A549 (cell line): ENCODE data around the gene AKTIP. TPM values are rescaled to one million over a fixed set of nuclear protein-coding genes. Genes with fewer than 3 reads are reported as not detected.

ENCODE experiments used
- ATAC-seq, 2 experiments: fragments of 200-7000 bp in 1 of 2; fragments of >200 bp in 1 of 2; cut with Nextera tagmentation in 1 of 2; cut with Tn5 transposase in 1 of 2; 3 replicates each; pipeline versions ENCODE4 v1.8.0 to v1.9.1; 2018 to 2020; ENCODE audit warnings: mild to moderate bottlenecking in 1 of 2, moderate library complexity in 1 of 2
- CTCF ChIA-PET: fragments of 300-600 bp; sonication (Branson Sonifier 250); formaldehyde crosslinking; extraction: SDS; loops from one replicate; lab custom pipeline; 2021; ENCODE audit warnings: antibody characterized with exemption, inconsistent platforms; lab: Yijun Ruan, JAX
- POLR2A ChIA-PET: fragments of 350-600 bp; formaldehyde crosslinking; extraction: SDS; loops from one replicate; lab custom pipeline; 2021; ENCODE audit warnings: antibody characterized with exemption, inconsistent platforms; lab: Yijun Ruan, JAX
- DNase-seq, 2 experiments: peaks; one replicate each; pipeline versions ENCODE4 v3.0.0 to v3.0.0-alpha.2; 2011 to 2016; ENCODE audit warnings: low read depth in 1 of 2, low spot score in 1 of 2
- FAIRE-seq: peaks from 2 replicates; lab custom pipeline; 2011; peaks lifted over from hg19 to GRCh38; lab: Jason Lieb, UNC
- H3K27ac ChIP-seq, 2 experiments: fragments of >200 bp; sonication (Bioruptor Twin); formaldehyde crosslinking; 3 replicates each; pipeline ENCODE4 v1.5.1; 2016 to 2017
- H3K4me1 ChIP-seq: fragments of >200 bp; sonication (Bioruptor Twin); formaldehyde crosslinking; 3 replicates; pipeline ENCODE4 v1.6.1; 2016
- H3K4me2 ChIP-seq: fragments of >200 bp; sonication (Bioruptor Twin); formaldehyde crosslinking; 3 replicates; pipeline ENCODE4 v1.6.1; 2016
- H3K4me3 ChIP-seq: fragments of >200 bp; sonication (Bioruptor Twin); formaldehyde crosslinking; 3 replicates; pipeline ENCODE4 v1.5.1; 2016
- H3K9me3 ChIP-seq: fragments of >200 bp; sonication (Bioruptor Twin); formaldehyde crosslinking; 3 replicates; pipeline ENCODE4 v1.6.1; 2016
- CBX8 ChIP-seq: fragments of 200-600 bp; sonication (generic); IDR thresholded peaks from 2 replicates; pipeline ENCODE4 v1.6.1; 2016
- ESRRA ChIP-seq: fragments of 150-350 bp; IDR thresholded peaks from 2 replicates; pipeline ENCODE4 v1.6.1; 2014; ENCODE audit warnings: mild to moderate bottlenecking, low read length, borderline replicate concordance
- GATA3 ChIP-seq: IDR thresholded peaks from 2 replicates; pipeline ENCODE4 v1.6.1; 2012; ENCODE audit warnings: borderline replicate concordance
- HDAC2 ChIP-seq: fragments of 200-600 bp; sonication (generic); IDR thresholded peaks from 2 replicates; pipeline ENCODE4 v1.6.1; 2016
- HOXB13 ChIP-seq: fragments of 250-450 bp; sonication (Bioruptor Pico); IDR thresholded peaks from 2 replicates; pipeline ENCODE4 v1.5.0; 2020; ENCODE audit warnings: low read depth, mild to moderate bottlenecking, moderate library complexity
- HOXB5 ChIP-seq: fragments of 250-450 bp; sonication (Bioruptor Pico); IDR thresholded peaks from 2 replicates; pipeline ENCODE4 v1.5.0; 2020; ENCODE audit warnings: mild to moderate bottlenecking, moderate library complexity
- JUN ChIP-seq, 2 experiments: fragments of >200 bp; sonication (Bioruptor Twin); formaldehyde crosslinking; IDR thresholded peaks; 2 replicates in 1 of 2; 3 replicates in 1 of 2; pipeline ENCODE4 v1.6.1; 2016 to 2017
- JUNB ChIP-seq: fragments of >200 bp; sonication (Bioruptor Twin); formaldehyde crosslinking; IDR thresholded peaks from 2 replicates; pipeline ENCODE4 v1.6.1; 2016
- KDM1A ChIP-seq: fragments of 200-600 bp; sonication (generic); IDR thresholded peaks from 2 replicates; pipeline ENCODE4 v1.6.1; 2016; ENCODE audit warnings: low read depth, mild to moderate bottlenecking
- MAFK ChIP-seq: fragments of 450-650 bp; IDR thresholded peaks from 2 replicates; pipeline ENCODE4 v1.6.1; 2014; ENCODE audit not compliant: partially characterized antibody
- MAZ ChIP-seq: fragments of 150-350 bp; IDR thresholded peaks from 2 replicates; pipeline ENCODE4 v1.6.1; 2014; ENCODE audit warnings: antibody characterized with exemption, low read depth, low read length, borderline replicate concordance
- MYC ChIP-seq: IDR thresholded peaks from 2 replicates; pipeline ENCODE4 v1.6.1; 2012; ENCODE audit warnings: mild to moderate bottlenecking, inconsistent platforms, low read length, improper control_type of control experiment, borderline replicate concordance
- NFE2L2 ChIP-seq: fragments of 150-350 bp; conservative IDR thresholded peaks from 2 replicates; pipeline ENCODE4 v1.6.1; 2014; ENCODE audit warnings: low read length
- NR3C1 ChIP-seq: fragments of >200 bp; sonication (Bioruptor Twin); formaldehyde crosslinking; IDR thresholded peaks from 3 replicates; pipeline ENCODE4 v1.6.1; 2017
- PHF8 ChIP-seq: fragments of 200-600 bp; sonication (generic); IDR thresholded peaks from 2 replicates; pipeline ENCODE4 v1.6.1; 2016; ENCODE audit warnings: low read depth, mild to moderate bottlenecking, antibody characterized with exemption, moderate library complexity, borderline replicate concordance
- ZFP36 ChIP-seq: fragments of 450-650 bp; IDR thresholded peaks from 2 replicates; pipeline ENCODE4 v1.6.1; 2014; ENCODE audit warnings: borderline replicate concordance; ENCODE audit not compliant: partially characterized antibody
- ZNF302 ChIP-seq: fragments of 250-450 bp; sonication (Bioruptor Pico); IDR thresholded peaks from 2 replicates; pipeline ENCODE4 v1.9.0; 2021; ENCODE audit warnings: inconsistent platforms, mild to moderate bottlenecking, moderate library complexity
- ZSCAN20 ChIP-seq: fragments of 250-450 bp; sonication (Bioruptor Pico); IDR thresholded peaks from 2 replicates; pipeline ENCODE4 v1.8.0; 2022; ENCODE audit warnings: mild to moderate bottlenecking, moderate library complexity
- WGBS: methylation state at CpG from one replicate; pipeline ENCODE4 v1.1.6; 2017; ENCODE audit errors: missing lambda C conversion rate; 5-methylcytosine and 5-hydroxymethylcytosine counted together
- polyA plus RNA-seq, 4 experiments: library from polyadenylated mRNA; depleted of rRNA in 3 of 4; stranded (reverse); fragments of >200 nt; fragmentation: RNase III in 1 of 4; extraction: RNeasy Plus Mini Kit Qiagen cat#74134 plus additional on column Dnase treatment in 1 of 4; gene quantifications; 2 replicates in 3 of 4; 3 replicates in 1 of 4; pipeline ENCODE4 v1.2.3, GENCODE V29; 2011 to 2017
- small RNA-seq, 6 experiments: library from RNA; depleted of rRNA; stranded (forward); fragments of <200 nt; gene quantifications; one replicate each; pipeline ENCODE3, GENCODE V24; 2012
- TF ChIP-seq, protein P1 (sequence below): fragments of >200 bp; sonication (Bioruptor Twin); formaldehyde crosslinking; IDR thresholded peaks from 2 replicates; pipeline ENCODE4 v1.6.1; 2016
- TF ChIP-seq, protein P2 (sequence below): fragments of 250-450 bp; sonication (Bioruptor Pico); IDR thresholded peaks from 2 replicates; pipeline ENCODE4 v1.5.0; 2020; ENCODE audit warnings: low read depth, mild to moderate bottlenecking, moderate library complexity
- TF ChIP-seq, protein P3 (sequence below): fragments of >200 bp; sonication (Bioruptor Twin); formaldehyde crosslinking; IDR thresholded peaks from 3 replicates; pipeline ENCODE4 v1.6.1; 2016

AKTIP gene
- polyA plus RNA-seq, 2 of the 4 experiments (the other 2 are of a cell fraction): 21.0 to 48.4 TPM

DNA sequence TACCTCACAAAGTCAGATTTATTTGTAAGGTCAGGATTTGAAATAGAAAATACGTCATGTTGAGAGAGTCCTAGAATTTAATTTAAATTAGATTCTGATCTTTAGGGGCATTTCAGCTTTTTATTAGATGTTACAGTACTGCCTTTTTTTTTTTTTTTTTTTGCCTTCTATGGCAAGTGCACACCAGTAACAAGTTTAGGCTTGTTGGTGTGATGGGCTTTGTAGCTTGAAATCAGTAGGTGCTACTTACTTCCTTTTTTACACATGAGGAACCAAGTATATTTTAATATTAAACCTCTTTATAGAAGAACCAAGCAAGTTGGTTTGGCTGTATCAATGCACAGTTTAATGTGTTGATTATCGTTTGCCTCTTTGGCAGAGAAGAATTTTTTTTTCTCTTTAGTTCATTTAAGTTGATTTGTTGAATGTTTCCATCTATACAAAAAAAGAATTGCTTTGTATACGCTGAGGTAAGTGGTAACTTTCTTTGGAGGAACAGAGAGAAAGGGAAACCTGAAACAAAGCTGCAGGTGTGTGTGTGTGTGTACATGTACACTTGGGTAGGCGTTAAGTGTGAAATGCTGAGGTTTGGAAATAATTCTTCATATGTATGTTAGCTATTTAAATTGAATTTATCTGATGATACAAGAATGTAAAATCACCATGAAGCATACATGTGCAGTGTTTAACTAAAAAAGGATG is 53.0 kb downstream of the AKTIP start (continued):
- TF ChIP-seq, protein P1, sequence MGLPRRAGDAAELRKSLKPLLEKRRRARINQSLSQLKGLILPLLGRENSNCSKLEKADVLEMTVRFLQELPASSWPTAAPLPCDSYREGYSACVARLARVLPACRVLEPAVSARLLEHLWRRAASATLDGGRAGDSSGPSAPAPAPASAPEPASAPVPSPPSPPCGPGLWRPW: no peak
- TF ChIP-seq, all 56 proteins: peak for 0

DNA sequence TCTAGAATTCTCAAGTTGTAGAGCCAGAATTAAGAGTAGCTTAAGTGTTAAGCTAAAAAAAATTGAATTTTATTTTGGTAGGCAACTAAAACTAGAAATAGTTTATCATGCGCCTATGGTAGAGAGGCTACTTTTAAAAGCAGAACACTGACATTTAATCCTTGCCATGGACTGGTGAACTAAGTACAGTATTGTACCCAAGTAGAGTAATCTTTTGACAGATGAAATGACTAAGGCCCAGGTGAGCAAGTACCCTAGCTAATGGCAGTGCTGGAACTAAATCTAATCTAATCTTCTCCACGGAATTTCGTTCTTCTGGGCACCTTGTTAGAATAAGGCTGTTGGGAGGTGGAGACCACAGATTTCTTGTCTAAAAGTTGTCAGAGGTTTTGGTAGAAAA is 56.9 kb downstream of the AKTIP start:
- Histone ChIP-seq H3K4me3 (no peak overlapping the region), H3K27ac (no peak overlapping the region), H3K9me3 (no peaks in the 10 kb centered on the region), H3K4me2 (no peak overlapping the region), H3K4me1 (no peaks in the 10 kb centered on the region)
- no peak for ATAC-seq
- ChIA-PET CTCF (no interaction called here), POLR2A (interaction anchor here (1.2 to 1.4 kb wide), 2 partner anchors 10 to 58 kb away, joined by 3 read pairs; partner anchors contain the start of gene AKTIP)
- FAIRE-seq: no peak
- TF ChIP-seq NR3C1 (no peak), ZNF302 (CRISPR knock-in tag) (no peak), GATA3 (no peak), ZFP36 (no peak), JUNB (no peak)
- TF ChIP-seq, protein P2, sequence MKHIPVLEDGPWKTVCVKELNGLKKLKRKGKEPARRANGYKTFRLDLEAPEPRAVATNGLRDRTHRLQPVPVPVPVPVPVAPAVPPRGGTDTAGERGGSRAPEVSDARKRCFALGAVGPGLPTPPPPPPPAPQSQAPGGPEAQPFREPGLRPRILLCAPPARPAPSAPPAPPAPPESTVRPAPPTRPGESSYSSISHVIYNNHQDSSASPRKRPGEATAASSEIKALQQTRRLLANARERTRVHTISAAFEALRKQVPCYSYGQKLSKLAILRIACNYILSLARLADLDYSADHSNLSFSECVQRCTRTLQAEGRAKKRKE (CRISPR knock-in tag): no peak
- DNase-seq: no peak
- WGBS: 65% methylated on average over 3 of the region's 3 CpGs

DNA sequence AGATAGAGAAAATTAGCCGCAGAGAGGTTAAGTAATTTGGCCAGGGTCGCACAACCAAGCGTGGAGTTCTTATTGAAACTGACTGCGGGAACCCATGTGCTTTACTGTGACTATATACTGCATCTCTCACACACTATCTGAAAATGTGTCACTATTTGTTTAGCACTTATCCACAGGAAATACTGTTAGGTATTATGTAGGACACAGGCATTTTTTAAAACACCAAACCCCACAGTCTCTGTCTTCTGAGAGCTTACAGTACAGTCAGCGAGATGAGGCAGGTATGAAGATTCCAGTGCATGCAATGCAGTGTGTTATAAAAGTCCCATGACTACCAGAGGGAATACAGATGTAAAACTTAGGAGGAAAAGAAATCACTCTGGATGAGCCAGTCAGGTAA is 57.5 kb downstream of the AKTIP start:
- CTCF ChIA-PET: interaction anchor here (1.5 kb wide), 1 partner anchor 53 kb away, joined by 4 read pairs; no protein-coding TSS in a partner anchor
- no peaks in the 10 kb centered on the region for H3K4me1 ChIP-seq
- no peak for FAIRE-seq
- 93% methylated on average over 5 of the region's 5 CpGs for WGBS
- no peak for ATAC-seq
- no peak for TF ChIP-seq NFE2L2
- no peak for TF ChIP-seq MAZ
- no peak for TF ChIP-seq JUN (IDR thresholded peaks at IDR 0.05)
- TF ChIP-seq HOXB5 (CRISPR knock-in tag): no peak
- TF ChIP-seq ESRRA: no peak
- no peak for TF ChIP-seq PHF8
- no peak for TF ChIP-seq CBX8
- no peak for TF ChIP-seq MYC
- TF ChIP-seq, protein P3, sequence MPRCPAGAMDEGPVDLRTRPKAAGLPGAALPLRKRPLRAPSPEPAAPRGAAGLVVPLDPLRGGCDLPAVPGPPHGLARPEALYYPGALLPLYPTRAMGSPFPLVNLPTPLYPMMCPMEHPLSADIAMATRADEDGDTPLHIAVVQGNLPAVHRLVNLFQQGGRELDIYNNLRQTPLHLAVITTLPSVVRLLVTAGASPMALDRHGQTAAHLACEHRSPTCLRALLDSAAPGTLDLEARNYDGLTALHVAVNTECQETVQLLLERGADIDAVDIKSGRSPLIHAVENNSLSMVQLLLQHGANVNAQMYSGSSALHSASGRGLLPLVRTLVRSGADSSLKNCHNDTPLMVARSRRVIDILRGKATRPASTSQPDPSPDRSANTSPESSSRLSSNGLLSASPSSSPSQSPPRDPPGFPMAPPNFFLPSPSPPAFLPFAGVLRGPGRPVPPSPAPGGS: no peak
- TF ChIP-seq JUNB: no peak
- TF ChIP-seq, protein P2 (CRISPR knock-in tag): no peak
- TF ChIP-seq, protein P1: no peak
- no peak for TF ChIP-seq HOXB13 (CRISPR knock-in tag)
- TF ChIP-seq MAFK: no peak
- no peak for TF ChIP-seq KDM1A
- TF ChIP-seq ZNF302 (CRISPR knock-in tag): no peak
- TF ChIP-seq ZSCAN20 (CRISPR knock-in tag): no peak
- TF ChIP-seq HDAC2: no peak
- H3K4me2 ChIP-seq: no peak overlapping the region
- no peaks in the 10 kb centered on the region for H3K9me3 ChIP-seq
- no peak for DNase-seq
- POLR2A ChIA-PET: interaction anchor here (1.2 to 1.4 kb wide), 2 partner anchors 10 to 58 kb away, joined by 3 read pairs; partner anchors contain the start of gene AKTIP
- no peak overlapping the region for H3K4me3 ChIP-seq
- no peak overlapping the region for H3K27ac ChIP-seq

Small RNA genes lying within 50 kb of the gene (small RNA-seq; reads per million reads assigned to genes)
- gene RNU6-1153P: 0 reads per million in 6 experiments

Other genes with a start within 250 kb of the AKTIP start
- 44.3 and 45.0 TPM in 2 replicates for gene RBL2, start 68.7 kb downstream of the AKTIP start, polyA plus RNA-seq (2011; rRNA removed)
- gene RBL2, start 68.7 kb downstream of the AKTIP start, polyA plus RNA-seq (2017; fragmentation: RNase III; extraction: RNeasy Plus Mini Kit Qiagen cat#74134 plus additional on column Dnase treatment): 15.3 to 18.0 TPM (median 17.2 TPM) in 3 replicates
- 15.9 and 19.6 TPM in 2 replicates for gene RPGRIP1L, start 200.7 kb upstream of the AKTIP start, polyA plus RNA-seq (2011; rRNA removed)
- 13.0 to 14.5 TPM (median 14.3 TPM) in 3 replicates for gene RPGRIP1L, start 200.7 kb upstream of the AKTIP start, polyA plus RNA-seq (2017; fragmentation: RNase III; extraction: RNeasy Plus Mini Kit Qiagen cat#74134 plus additional on column Dnase treatment)
- 101 and 103 TPM in 2 replicates for gene FTO, start 200.9 kb upstream of the AKTIP start, polyA plus RNA-seq (2011; rRNA removed)
- 42.8 to 48.7 TPM (median 45.6 TPM) in 3 replicates for gene FTO, start 200.9 kb upstream of the AKTIP start, polyA plus RNA-seq (2017; fragmentation: RNase III; extraction: RNeasy Plus Mini Kit Qiagen cat#74134 plus additional on column Dnase treatment)